HG02571 (cell line): ENCODE measurements around the gene ABHD10.
A peak's percentile ranks its signal among the peaks of the same experiment; 100 is the strongest.

Source experiments
- ATAC-seq: cut with Tn5 transposase; IDR thresholded peaks from one replicate; pipeline ENCODE4 v1.9.1; 2021; ENCODE audit warnings: mild to moderate bottlenecking, moderate library complexity; ENCODE audit not compliant: unreplicated experiment

ABHD10 gene

DNA sequence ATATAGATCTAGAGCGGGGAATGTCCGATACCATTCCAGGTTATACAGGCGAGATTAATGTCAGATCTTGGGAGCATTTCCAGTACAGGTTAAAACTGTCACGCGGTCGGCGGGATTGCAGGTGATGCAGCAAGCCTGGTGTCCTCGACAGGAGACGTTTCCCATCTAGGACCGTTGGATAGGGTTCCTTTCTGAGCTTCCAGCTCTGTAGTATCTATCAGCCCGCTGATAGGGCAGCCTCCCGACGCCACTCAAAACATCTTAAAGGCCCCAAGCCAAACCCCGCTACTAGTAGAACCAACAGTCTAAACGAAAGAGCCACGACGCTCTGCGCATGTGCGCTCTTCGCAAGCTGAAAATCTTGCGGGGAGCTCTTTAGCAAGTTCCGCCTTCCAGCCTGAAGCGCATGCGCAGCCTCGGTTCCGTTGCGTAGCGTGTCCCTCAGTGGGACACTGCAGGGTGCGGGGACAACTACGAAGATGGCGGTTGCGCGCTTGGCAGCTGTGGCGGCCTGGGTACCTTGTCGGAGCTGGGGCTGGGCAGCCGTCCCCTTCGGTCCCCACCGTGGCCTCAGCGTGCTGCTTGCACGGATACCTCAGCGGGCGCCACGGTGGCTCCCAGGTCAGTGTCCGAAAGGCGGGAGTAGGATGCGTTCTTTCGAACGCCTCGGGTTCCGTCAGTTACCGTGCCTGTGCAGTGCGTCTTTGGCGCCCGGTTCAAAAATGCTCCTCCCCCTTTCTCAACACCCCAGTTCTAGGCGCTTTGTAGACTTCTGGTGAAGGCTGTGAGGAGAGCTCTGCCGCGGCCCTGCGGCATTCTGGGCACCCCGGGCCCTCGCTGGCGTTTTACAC, at the start of gene ABHD10:
ABHD10 (plus strand) TSS at position 444 of the 851 bp plus-strand sequence; CDS start at position 480, 36 bp downstream.
- peak; percentile 96 for ATAC-seq

DNA sequence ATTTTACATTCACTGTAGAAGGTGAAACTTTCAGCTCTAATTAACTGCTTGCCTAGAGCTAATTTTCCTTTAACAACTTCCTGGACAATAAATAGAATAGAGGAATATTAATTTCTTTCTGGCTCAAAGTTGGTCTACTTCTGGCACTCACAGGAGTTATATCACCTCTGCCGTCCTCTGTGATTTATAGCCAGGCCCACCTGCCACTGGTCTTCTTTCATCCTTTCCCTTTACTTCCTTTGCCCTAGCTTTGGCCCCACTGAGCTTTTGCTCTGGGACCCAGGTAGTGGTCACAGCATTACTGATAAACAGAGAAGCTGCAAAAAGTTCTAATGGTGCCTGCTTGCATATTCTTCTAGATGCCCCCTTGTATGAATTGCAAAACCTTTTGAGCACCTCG, 49.3 kb upstream of the ABHD10 start:
- ATAC-seq = no peak

DNA sequence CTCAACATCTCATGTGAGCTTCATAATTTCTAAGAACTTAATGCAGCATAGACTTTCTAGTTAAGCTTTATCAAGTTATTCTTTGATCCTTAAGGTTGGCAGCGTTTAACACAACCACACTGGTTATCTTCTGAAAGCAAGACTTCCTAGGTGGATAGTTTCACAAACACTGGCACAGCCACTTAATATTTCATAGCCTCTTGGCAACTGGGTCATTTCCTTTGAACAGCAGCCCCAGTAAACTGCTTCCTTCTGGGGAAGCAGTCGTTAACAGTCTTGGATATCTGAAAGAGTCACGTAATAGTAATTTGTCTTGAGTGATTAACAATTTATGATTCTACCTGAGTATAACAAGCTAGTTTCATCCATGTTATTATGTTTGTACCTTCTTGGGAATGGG, 45.9 kb upstream of the ABHD10 start:
- ATAC-seq = no peak

GRCh38 chr3:111936191-111936841, 42.5 kb upstream of the ABHD10 start:
- ATAC-seq = no peak

- no peak for ATAC-seq
Measured at GRCh38 chr3:111936967-111937366, 41.9 kb upstream of the ABHD10 start.

- no peak for ATAC-seq
Measured at GRCh38 chr3:111937871-111938270, 41.0 kb upstream of the ABHD10 start.

DNA sequence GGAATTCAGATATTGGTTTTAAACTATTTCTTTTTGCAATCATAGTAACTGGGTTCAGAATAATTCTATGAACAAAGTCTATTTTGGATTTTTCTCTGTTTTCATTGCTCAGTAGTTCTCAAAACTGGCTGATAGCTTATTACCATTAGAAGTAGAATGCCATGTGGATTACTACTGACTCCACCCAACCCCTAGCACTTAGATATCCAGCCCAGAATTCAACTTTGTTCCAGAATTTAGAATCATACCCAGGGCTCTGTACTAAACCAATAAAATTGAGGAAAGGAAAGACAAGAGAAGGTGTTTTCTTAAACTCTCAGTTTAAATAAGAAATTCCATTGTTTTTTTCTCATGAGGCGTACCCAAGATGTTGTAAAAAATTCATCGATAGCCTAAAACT, 39.0 kb upstream of the ABHD10 start:
- no peak for ATAC-seq

- ATAC-seq = no peak
Measured at GRCh38 chr3:111943533-111943932, 35.3 kb upstream of the ABHD10 start.

DNA sequence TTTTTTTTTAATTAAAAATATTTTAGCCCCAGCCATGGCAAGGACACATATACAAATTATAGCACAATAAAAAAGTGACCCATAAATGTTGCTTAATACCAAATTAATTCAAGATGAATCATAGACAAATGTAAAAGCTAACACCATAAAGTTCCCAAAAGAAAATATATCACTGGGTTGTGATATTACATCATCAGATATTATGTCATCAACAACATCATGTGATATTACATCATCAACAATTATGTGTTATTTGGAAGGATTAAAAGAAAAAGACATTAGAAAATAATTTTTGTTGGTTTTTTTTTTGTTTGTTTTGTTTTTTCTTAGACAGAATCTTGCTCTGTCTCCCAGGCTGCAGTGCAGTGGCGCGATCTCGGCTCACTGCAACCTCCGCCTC, 34.5 kb upstream of the ABHD10 start:
- no peak for ATAC-seq

- ATAC-seq = no peak
Measured at GRCh38 chr3:111947231-111947630, 31.6 kb upstream of the ABHD10 start.

DNA sequence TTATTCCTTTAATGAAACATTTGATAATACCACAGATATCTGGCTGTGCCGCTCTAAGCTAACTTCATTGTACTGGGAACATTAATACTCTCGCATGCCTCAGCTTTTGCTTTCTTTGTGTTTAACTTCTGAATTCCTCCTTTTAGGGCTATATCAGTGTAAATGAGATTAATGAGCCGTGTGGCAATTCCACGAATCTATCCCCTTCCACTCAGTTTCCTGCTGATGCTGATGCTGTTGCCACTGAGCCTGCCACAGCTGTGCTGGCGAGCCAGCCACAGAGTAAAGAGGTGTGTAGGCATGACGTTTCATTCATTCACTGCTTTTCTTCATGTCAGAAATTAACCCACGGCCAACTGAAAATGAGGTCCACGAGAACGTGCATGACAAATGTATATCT, 30.0 kb upstream of the ABHD10 start:
- ATAC-seq = no peak

DNA sequence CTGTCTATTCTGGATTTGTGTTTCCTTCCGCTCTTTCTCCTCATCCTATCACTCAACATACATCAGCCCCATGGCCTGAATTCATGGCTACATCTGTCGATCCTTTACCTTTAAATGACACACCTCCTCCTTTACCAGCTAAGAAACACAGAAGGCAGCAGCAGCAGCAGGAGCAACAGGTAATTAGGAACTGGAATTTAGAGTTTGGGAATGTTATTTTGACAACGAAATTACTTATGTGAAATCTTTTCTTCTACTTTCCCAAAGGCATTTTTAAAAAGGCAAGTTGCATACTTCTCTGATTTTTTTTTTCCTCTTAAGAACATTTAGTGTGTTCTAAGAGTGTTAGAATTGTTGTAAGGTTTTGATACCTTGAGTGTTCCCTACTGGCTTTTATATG, 29.1 kb upstream of the ABHD10 start:
- no peak for ATAC-seq

- ATAC-seq = no peak
Measured at GRCh38 chr3:111951032-111951431, 27.8 kb upstream of the ABHD10 start.

DNA sequence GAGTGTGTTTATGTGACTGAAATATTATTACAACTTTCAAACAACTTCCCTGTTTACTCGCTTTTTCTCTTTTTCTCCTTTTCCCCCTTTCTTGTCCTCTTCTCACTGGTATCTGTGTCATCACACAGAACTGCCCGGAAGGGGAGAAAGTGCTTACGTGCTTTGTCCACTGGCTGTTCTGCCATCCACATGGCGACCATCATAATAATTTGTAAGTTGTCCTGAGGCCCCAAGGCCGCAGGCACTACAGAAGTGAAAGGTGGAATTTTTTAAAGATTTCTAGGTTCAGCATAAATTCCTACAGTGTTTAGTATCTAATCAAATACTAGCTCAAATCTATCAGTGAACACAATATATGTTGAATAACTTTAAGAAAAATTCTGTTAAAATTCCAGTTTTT, 26.7 kb upstream of the ABHD10 start:
- no peak for ATAC-seq

- ATAC-seq = no peak
Measured at GRCh38 chr3:111952866-111953450, 25.9 kb upstream of the ABHD10 start.

- ATAC-seq = no peak
Measured at GRCh38 chr3:111954228-111954990, 24.4 kb upstream of the ABHD10 start.

DNA sequence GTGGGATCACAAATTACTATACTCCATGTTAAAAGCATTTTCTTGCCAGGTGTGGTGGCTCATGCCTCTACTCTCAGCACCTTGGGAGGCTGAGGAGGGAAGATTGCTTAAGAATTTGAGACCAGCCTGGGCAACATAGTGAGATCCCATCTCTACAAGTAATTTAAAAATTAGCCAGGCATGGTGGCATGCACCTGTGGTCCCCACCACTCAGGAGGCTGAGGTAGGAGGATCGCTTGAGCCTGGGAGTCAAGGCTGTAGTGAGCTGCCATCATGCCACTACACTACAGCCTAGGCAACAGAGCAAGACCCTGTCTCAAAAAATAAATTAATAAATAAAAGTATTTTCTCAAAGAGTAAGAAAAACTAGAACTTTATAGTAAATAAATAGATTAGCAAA, 22.9 kb upstream of the ABHD10 start:
- ATAC-seq = no peak

- no peak for ATAC-seq
Measured at GRCh38 chr3:111956449-111956848, 22.4 kb upstream of the ABHD10 start.

- ATAC-seq = no peak
Measured at GRCh38 chr3:111956995-111957734, 21.7 kb upstream of the ABHD10 start.

DNA sequence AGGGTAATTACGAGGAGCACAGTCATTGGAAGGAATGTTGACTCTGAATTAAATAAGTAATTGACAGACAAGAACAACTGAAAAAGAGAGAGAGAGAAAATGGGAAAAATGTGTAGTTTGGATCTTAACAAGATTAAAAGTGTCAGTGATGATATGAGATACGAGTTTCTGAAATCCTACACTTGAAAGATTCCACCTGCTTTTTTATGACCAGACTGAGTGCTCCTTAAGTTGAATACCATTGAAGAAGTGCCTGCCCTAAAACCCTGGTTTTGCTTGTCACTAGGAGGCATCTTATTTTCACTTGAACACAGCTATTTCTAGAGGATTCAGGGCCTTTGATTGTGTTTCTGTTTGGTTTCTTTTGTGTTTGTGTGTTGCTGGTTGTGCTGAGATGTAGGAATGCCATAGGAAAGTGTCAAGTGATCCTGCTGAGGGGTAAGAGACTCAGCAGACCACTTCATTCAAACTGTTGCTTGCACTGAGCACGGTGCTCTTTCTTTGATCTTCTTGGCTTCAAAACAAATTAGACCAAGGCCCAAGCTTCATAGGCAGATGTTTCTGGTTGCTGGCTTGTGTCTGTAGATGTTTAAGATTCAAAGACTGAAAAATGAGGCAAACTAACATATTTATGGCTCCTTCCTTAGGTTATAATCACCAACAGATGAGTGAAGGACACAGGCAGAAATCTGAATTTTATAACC, 17.2 kb upstream of the ABHD10 start:
- ATAC-seq = no peak
